IPS-20b (cell line): Measurements from ENCODE around the gene TTLL8.

Source experiments
- H3K27ac ChIP-seq: one replicate; pipeline ENCODE4 v1.5.1; 2013; ENCODE audit warnings: low read length
- H3K27me3 ChIP-seq: 2 replicates; pipeline ENCODE4 v1.6.1; 2013; ENCODE audit warnings: mild to moderate bottlenecking, low read length, inconsistent platforms; ENCODE audit not compliant: insufficient read depth
- H3K36me3 ChIP-seq: 2 replicates; pipeline ENCODE4 v1.6.1; 2013; ENCODE audit warnings: low read depth, mild to moderate bottlenecking, inconsistent platforms, low read length, moderate library complexity; ENCODE audit not compliant: insufficient read depth
- H3K4me1 ChIP-seq: 2 replicates; pipeline ENCODE4 v1.6.1; 2013; ENCODE audit warnings: mild to moderate bottlenecking, control low read depth, inconsistent platforms, low read length, moderate library complexity; ENCODE audit not compliant: insufficient read depth
- H3K4me3 ChIP-seq: 2 replicates; pipeline ENCODE4 v1.5.1; 2013; ENCODE audit warnings: mild to moderate bottlenecking, low read length, inconsistent platforms
- H3K9ac ChIP-seq: 2 replicates; pipeline ENCODE4 v1.6.1; 2013; ENCODE audit warnings: low read depth, mild to moderate bottlenecking, inconsistent platforms, low read length, moderate library complexity
- H3K9me3 ChIP-seq: 2 replicates; pipeline ENCODE4 v1.6.1; 2013; ENCODE audit warnings: mild to moderate bottlenecking, low read depth, low read length, inconsistent platforms; ENCODE audit not compliant: insufficient read depth

Gene TTLL8

DNA sequence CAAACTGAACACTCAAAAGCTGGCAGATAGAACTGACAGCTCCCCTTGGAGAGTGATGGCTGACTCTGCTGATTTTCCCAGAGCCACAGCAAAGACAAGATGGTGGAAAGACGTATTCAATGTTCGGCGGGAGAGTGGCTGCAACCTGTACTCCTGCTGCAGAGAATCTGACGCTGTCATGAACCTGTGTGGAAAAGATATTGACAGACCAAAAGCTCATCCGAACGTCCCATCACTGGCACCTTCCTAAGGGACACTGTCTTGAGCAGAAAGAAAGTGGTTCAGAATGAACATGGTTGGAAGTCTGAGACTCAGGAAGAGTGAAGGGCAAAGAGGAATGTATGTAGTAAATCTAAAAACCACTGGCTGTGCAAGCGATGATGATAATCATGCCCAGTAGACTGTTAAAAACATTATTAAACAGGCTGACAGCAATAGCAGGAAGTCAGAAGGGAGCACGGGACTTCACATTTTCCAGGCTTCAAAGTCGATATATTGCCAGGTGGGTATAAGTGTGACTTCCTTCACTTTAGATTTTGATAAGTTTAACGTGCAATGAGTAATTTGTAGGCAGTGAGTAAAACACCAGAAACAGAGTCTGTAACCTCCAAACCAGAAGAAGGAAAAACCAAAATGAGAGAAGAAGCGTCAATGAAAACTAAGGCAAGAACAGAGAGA, 39.4 kb downstream of the TTLL8 start:
- H3K9ac ChIP-seq = no peak overlapping the region
- H3K4me3 ChIP-seq = no peak overlapping the region
- H3K4me1 ChIP-seq = no peaks in the 10 kb centered on the region
- H3K9me3 ChIP-seq = peaks cover 4% of the 10 kb centered on the region; the same call in 1 of the 2 replicates
- no peaks in the 10 kb centered on the region for H3K36me3 ChIP-seq
- H3K27me3 ChIP-seq = peaks cover 55% of the 10 kb centered on the region
- no peak overlapping the region for H3K27ac ChIP-seq

DNA sequence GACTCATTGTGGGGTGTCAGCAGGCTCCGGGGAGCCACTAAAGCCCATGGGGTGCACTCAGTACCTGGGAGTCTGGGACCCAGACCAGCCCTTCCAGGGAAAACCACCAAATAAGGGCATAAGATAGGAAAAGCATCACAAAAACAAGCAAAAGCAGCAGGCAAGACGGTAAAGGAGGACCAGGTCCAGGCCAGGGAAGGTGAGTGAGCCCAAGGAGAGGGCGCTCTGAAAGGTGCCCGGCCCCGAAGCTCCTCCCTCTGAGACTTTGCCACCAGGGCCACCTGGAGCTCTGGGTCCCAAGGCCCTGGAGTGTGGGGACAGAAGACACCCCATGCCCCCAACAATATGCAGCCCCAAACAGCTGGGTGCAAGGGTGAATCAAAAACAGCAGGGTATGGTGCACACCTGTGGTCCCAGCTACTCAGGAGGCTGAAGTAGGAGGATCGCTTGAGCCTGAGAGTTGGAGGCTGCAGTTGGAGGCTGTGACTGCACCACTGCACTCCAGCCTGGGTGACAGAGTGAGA, 40.3 kb downstream of the TTLL8 start:
- Histone ChIP-seq H3K36me3 (no peaks in the 10 kb centered on the region), H3K9me3 (peaks cover 4% of the 10 kb centered on the region; the same call in 1 of the 2 replicates), H3K27ac (no peak overlapping the region), H3K9ac (no peak overlapping the region), H3K4me1 (no peaks in the 10 kb centered on the region), H3K4me3 (no peak overlapping the region), H3K27me3 (peaks cover 65% of the 10 kb centered on the region)

DNA sequence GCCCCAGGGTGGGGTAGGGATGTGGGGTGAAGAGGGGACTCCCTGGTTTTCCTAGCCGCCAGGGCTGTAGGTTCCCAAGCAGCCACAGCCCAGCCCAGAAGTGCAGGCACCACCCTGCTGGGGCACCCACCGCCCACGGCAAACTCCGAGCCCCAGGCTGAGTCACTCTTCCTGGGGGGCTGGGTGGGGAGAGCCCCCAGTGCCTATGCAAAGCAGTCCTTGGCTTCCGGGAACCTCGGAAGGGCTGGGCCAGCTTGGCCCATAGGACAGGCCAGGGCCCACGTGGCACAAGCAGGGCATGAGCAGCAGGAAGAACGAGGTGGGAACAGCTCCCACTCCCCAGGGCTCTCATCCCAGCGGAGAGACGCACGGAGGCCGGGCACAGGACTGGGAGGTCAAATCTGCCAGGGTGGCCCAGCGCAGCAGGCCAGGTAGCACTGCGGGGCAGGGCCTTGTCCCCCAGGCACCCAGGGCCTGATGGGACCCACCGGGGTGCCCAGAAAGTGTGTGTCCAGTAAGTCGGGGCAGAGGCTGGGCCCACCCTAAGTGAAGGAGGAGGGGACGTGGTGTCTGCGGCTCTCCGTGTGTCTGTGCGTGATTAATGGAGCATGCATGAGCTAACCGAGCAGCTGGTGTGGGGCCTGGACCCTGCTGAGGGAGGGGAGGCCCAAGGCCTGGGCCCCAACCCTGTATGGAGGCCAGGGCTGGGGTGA, 41.0 kb downstream of the TTLL8 start:
- peaks cover 4% of the 10 kb centered on the region; the same call in 1 of the 2 replicates for H3K9me3 ChIP-seq
- no peaks in the 10 kb centered on the region for H3K4me1 ChIP-seq
- H3K9ac ChIP-seq = no peak overlapping the region
- H3K27me3 ChIP-seq = peaks cover 71% of the 10 kb centered on the region
- H3K36me3 ChIP-seq = no peaks in the 10 kb centered on the region
- H3K27ac ChIP-seq = no peak overlapping the region
- H3K4me3 ChIP-seq = no peak overlapping the region

DNA sequence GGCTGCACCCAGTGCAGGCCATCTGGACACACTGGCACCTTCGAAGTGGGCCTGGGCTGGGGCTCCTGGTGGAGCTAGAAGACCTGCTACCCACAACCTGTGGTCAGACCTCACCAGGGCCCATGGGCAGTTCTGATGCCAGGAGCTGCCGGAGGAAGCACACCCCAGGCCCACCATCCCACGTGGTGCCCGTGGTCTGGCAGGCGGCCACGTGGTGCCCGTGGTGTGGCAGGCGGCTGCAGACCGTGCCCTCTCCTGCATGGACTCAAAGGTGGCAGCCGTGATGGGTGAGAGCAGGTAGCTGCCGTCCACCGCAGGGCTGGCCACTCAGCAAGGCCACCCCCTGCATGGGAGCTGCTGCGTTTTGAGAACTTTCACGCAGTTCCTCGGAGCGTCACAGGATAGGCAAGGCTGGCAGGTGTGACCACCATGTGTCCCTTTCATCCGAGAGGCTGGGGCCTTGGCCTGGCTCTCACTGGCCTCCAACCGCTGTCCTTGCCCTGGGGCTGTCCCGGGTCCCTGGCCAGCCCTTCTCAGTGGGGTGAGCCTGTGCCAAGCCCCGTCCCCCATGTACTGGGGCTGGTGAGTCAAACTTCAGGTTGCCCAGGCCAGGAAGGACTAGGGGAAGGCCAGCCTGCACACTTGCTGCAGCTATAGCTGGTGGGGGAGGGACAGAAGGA, 41.6 kb downstream of the TTLL8 start:
- no peaks in the 10 kb centered on the region for H3K36me3 ChIP-seq
- no peaks in the 10 kb centered on the region for H3K4me1 ChIP-seq
- no peak overlapping the region for H3K4me3 ChIP-seq
- peaks cover 78% of the 10 kb centered on the region for H3K27me3 ChIP-seq
- H3K9ac ChIP-seq = no peak overlapping the region
- H3K9me3 ChIP-seq = peaks cover 4% of the 10 kb centered on the region; the same call in 1 of the 2 replicates
- H3K27ac ChIP-seq = no peak overlapping the region

DNA sequence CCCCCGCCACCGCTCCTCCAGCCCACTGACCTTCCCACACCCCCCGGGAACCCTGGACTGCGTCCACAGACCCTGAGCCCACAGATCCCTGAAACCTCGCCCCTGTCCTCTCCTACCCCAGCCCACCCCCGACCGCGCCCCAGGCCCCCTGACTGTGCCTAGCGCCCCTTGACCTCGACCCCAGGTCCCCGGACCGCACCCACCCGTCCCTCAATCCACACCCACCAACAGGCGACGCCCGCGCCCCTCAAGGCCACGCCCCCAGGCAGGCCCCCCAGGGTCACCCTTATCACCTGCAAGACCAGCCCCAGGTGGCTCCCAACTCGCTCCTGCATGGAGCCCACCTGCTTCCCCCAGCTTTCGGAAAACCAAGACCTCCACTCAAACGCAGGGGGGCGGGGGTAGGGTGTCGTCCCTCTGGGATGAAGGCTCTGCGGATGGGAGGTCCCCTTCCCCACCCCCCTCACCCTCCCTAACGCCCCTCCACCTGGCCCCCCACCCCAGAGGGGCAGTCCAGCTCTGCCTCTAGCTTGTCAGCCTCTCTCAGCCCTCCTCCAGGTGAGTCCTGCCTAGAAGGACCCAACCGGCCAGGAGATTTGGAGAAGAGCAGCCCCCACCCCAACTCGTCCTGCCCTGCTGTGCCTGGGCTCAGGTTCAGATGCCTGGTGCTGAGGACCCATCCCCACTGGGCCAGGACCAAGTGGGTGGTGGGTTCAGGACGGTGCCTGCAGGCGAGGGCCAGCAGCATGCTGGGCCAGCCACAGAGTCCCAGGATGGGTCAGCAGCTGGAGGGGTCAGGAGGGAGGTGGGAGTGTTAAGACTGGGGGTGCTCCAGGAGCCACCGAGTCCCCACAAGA, 42.4 kb downstream of the TTLL8 start:
- H3K27me3 ChIP-seq = peaks cover 85% of the 10 kb centered on the region

DNA sequence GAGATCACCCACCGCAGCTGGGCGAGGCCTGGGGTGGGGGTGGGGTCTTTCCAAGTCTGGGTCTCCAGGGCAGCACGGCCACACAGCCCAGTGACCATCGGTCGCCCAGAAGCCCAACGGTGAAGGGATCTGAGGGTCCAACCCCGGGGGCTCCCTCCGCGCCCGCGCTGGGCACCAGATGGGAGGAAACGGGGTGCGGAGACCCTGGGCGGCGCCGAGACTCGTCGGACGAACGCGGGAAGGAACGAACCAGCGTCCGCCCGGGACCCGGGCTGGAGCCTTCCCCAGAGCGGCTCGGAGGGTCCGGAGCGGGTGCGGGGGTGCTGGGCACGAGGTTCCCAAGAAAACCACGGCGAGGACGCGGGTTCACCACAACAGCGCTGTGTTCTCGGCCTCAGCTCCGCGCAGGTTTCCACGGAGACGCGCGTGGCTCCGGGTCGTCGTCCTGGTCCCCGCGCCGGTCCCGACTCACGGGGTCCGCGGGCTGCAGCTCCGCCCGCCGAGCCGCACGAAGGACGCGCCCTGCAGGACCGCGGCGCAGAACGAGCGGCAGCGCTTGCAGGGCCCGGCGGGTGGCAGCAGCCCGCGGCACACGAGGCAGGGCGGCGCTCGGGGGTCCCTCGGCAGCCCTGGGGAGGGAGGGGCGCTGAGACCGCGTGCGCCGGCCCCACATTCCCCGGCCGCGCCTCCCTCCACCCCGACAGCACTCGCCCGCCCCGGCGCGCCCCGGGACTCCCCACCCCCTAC, 43.3 kb downstream of the TTLL8 start:
- Histone ChIP-seq H3K4me1 (no peaks in the 10 kb centered on the region), H3K27me3 (peaks cover 92% of the 10 kb centered on the region), H3K36me3 (no peaks in the 10 kb centered on the region), H3K4me3 (peak overlapping the region; percentile 46; the same call in 1 of the 2 replicates), H3K9me3 (no peaks in the 10 kb centered on the region), H3K27ac (no peak overlapping the region), H3K9ac (no peak overlapping the region)

More for the DNA sequence above, 42.4 kb downstream of the TTLL8 start:
- Histone ChIP-seq H3K4me3 (no peak overlapping the region), H3K4me1 (no peaks in the 10 kb centered on the region), H3K9me3 (no peaks in the 10 kb centered on the region), H3K9ac (no peak overlapping the region), H3K27ac (no peak overlapping the region), H3K36me3 (no peaks in the 10 kb centered on the region)

DNA sequence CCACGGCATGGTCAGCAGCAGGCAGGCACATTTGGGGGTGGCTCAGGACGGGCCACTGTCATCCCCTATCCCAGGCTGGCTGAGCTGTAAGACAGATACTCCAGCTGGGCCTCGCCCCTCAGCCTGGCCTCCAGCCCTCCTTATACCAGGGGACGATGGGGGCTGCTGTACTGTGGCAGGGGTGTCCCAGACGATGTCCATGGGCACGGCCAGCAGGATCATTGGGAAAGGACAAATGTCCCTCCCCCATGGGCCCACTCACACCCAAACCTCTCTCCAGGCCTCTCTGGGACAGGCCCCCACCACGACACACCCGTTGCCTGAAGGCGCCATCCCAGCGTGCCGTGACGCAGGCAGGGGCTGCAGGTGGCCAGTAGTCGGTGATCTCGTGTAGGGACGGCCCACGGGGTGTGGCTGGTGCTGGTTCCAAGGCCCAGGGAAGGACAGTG, 44.0 kb downstream of the TTLL8 start:
- H3K9ac ChIP-seq = no peak overlapping the region
- H3K4me3 ChIP-seq = no peak overlapping the region
- H3K27me3 ChIP-seq = peaks cover 88% of the 10 kb centered on the region
- H3K36me3 ChIP-seq = no peaks in the 10 kb centered on the region
- no peak overlapping the region for H3K27ac ChIP-seq
- H3K9me3 ChIP-seq = no peaks in the 10 kb centered on the region
- no peaks in the 10 kb centered on the region for H3K4me1 ChIP-seq

DNA sequence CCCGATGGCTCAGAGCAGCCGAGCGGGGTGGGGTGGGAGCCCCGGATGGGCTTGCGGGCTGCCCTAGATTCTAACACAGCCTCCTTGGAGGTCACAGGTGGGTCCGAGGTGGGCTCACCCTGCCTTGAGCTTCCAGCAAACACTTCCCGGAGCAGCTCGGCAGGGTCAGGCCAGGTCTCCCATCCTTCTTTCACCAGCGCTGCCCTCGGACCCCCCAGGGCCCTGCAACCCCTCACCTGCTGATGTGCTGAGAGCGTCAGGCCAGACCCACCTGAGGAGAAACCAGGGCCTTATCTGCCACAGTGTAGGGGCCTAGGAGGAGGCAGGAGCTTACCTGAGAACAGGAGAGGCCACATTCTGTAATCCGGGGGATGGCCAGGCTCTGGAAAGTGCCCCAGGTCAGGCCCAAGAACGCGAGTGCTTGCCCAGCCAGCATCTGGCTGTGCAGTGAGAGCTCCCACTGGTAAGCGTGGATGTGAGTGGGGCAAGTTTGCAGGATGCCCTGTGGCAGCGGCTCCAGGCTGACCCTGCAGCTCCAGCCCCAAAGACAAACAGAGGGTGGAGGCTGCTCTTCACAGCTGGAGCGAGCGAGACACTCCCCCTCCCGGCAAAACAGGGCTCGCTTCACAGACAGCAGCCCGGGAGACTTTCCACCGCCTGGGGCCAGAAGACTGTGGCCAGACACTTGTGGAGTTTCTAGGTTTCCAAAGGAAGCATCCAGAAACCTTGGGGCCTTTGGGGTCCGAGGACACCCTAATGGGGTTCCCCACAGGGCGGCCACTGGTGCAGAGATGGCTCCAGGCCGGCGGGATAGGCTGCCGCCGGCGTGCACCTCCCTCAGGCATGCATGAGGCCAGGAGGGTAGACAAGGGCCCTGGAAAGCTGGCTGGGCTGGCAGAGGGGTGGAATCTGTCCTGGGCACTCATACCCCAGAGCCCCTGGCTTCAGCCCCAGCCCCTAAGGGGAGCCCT, 45.6 kb downstream of the TTLL8 start, which contains the start of gene IL17REL:
Gene IL17REL, minus strand, starts transcription at position 555 of the 971 bp plus-strand sequence. Its CDS starts 119 bp downstream, at position 436.
- Histone ChIP-seq H3K4me3 (no peak within 1 kb of the TSS), H3K9ac (no peak within 1 kb of the TSS), H3K27me3 (peaks cover 78% of the 10 kb centered on the region), H3K36me3 (no peaks in the 10 kb centered on the region), H3K4me1 (peaks cover 7% of the 10 kb centered on the region; the same call in 1 of the 2 replicates), H3K9me3 (no peaks in the 10 kb centered on the region), H3K27ac (no peak within 1 kb of the TSS)

DNA sequence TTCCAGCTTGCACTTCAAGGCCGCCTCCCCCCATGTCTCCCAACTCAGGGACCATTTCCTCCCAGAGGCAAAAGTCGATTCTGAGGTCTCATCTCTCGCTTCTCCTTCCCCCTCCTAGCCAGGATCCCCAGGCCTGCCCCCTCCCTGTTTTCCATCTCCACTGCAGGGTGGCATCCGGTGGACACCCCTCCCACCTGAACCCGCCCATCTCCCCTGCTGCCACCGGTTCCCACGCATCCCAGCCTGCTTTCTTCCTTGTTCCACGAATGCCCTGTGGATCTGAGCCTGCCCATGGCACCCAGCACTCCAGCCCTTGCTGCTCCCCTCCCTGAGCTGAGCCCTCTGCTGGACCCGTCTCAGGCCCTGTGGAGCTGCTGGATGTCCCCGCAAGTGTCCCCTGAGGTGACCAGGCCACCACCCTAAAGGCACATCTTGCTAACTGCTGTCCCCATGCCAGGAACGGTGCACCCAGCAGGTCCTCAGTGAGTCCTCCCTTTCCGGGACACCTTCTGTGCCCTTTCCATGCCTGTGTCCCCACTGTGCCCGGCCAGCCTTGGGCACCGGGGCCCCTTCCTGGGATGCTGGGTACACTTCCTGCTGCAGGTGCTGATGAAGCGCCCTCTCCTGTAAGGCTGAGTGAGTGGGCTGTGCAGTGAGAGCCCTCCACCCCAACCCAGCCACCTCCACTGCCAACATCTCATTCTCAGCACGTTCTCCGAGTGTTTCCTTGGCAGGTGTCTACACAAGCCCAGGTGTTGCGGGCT, 46.5 kb downstream of the TTLL8 start:
- Histone ChIP-seq H3K4me3 (peak overlapping the region; percentile 45; the same call in 1 of the 2 replicates), H3K9ac (no peak overlapping the region), H3K9me3 (no peaks in the 10 kb centered on the region), H3K4me1 (peaks cover 7% of the 10 kb centered on the region; the same call in 1 of the 2 replicates), H3K36me3 (no peaks in the 10 kb centered on the region), H3K27ac (no peak overlapping the region), H3K27me3 (peaks cover 69% of the 10 kb centered on the region)
